Astrocyte of the cerebellum (primary cell): ENCODE measurements around the gene FLII.

Experiments
- DNase-seq: peaks from one replicate; pipeline ENCODE4 v3.0.0-alpha.2; 2011; ENCODE audit warnings: low read depth
- H3K4me3 ChIP-seq: 2 replicates; pipeline ENCODE4 v1.5.1; 2011; ENCODE audit warnings: mild to moderate bottlenecking, low read depth, low read length, moderate library complexity
- CTCF ChIP-seq: IDR thresholded peaks from 2 replicates; pipeline ENCODE4 v1.5.1; 2012; ENCODE audit warnings: low read length, low read depth, moderate library complexity, mild to moderate bottlenecking; ENCODE audit errors: missing control alignments
- in situ Hi-C: cut with HindIII; loops from 2 replicates; pipeline ENCODE4 v1.10.0; 2017; ENCODE audit warnings: low sequenced_read_pairs

FLII gene

GRCh38 chr17:18235743-18236256 lies 22.7 kb downstream of the FLII start:
- in situ Hi-C loops: no loop called here
- no peak overlapping the region for H3K4me3 ChIP-seq
- no peak for TF ChIP-seq CTCF
- DNase-seq: no peak

- in situ Hi-C loops: no loop called here
- no peak for DNase-seq
- H3K4me3 ChIP-seq: no peak overlapping the region
- no peak for TF ChIP-seq CTCF
These were observed 23.6 kb downstream of the FLII start for GRCh38 chr17:18234853-18235380.

DNA sequence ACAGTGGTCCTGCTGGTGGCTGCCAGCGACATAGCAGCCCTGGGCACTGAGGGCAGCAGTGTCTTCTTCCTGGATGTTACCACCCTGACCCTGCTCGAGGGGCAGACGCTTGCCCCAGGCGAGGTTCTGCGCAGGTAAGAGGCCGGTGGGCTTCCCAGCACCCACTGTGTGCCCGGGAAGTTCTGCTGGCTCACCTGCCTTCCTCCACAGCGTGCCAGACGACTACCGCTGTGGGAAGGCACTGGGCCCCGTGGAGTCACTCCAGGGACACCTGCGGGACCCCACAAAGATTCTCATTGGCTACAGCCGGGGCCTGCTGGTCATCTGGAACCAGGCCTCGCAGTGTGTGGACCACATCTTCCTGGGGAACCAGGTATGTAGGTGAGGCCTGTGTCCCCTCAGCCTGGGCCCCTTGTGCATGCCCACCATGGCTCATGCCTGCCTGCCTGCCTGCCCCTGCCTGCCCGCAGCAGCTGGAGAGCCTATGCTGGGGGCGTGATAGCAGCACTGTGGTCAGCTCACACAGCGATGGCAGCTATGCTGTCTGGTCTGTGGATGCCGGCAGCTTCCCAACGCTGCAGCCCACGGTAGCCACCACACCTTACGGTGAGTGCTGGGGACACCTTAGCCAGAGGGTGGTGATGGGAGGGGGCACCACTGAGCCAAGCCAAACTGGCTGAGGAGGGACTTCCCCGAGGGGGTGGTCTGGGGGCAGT lies 24.6 kb downstream of the FLII start:
- no peak for DNase-seq
- TF ChIP-seq CTCF: no peak
- no peak overlapping the region for H3K4me3 ChIP-seq
- in situ Hi-C loops: no loop called here

DNA sequence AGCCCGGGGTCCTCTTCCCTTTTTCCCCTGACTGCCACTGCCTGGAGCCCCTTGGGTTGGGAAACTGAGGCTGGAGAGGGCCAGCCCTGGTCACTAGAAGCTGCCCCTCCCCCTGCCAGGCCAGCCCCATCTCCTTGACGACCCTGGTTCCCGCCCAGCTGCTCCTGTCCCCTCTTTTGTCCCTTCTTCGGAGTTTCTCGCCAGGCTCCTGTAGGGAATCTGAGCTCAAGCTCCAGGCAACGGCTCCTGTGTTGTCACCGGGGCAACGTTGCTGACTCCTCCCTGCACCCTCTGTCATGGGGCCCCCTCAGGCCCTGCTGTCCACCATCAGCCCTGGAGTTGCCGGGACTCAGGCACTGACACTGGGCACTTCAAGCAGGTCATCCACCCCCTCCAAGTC lies 27.4 kb downstream of the FLII start:
- no peak for TF ChIP-seq CTCF
- no peak overlapping the region for H3K4me3 ChIP-seq
- no peak for DNase-seq
- in situ Hi-C loops: no loop called here

DNA sequence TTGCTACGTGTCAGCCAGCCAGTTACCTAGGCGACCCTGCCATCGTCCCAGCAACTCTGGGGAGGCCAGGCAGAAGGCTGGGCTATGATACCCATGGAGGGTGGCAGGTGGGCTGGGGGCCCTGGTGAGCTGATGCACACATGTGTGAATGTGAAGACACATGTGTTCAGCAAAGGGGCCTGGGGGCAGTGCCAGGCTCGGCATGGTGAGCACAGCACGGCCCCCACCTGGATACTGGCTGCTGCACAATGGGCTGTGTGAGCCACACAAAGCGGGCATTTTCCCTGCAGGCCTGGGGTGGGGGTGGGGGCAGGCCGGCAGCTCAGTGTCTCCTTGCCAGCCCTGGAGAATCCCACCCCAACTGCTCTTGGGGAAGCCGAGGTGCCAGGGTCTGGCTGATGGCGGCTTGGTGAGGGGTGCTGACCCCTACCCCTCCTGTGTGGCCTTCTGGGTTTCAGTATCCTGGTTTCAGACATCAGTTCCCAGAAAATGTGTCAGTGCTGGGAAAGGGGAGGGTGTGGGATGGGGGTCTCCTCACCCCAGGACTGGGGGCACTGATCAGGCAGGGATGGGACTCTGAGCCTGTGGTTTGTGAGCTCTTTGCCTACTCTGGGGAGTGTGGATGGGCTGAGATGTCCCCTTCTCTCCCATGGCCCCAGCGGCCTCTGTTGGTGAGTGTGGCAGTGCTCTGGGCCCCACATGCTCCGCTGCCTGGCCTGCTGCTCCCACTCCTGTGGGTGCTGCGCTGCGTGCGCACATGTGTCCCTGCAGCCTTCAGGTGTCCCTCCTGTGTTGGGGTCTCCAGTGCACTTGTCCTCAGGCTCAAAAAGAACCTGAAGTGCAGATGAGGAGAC lies 28.0 kb downstream of the FLII start:
- H3K4me3 ChIP-seq: no peak overlapping the region
- no peak for TF ChIP-seq CTCF
- no peak for DNase-seq
- in situ Hi-C loops: no loop called here

- no peak overlapping the region for H3K4me3 ChIP-seq
- in situ Hi-C loops: no loop called here
- DNase-seq: no peak
- TF ChIP-seq CTCF: no peak
These were observed 28.8 kb downstream of the FLII start for GRCh38 chr17:18229771-18230170.
